ENCODE results near the gene TDRD3.

DNA sequence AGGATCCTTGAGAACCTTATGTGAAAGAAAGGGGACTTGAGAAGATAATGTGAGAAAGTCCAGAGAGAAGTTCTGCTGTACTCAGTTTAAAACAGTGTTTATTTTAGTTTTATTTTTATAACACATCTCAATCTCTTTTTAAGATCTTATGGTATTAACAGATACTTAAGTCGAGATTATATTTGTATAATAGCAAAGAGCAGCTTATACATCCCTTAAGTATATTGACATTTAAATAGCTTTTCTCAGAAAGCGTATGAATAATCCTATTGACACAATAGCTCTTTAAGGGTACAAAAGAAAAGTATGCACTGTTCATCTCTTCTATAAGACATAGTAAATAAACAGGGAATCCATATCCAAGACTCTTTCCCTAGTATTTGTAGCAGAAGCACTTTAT is 42.2 kb downstream of the TDRD3 start:
- TF ChIP-seq, protein P1, sequence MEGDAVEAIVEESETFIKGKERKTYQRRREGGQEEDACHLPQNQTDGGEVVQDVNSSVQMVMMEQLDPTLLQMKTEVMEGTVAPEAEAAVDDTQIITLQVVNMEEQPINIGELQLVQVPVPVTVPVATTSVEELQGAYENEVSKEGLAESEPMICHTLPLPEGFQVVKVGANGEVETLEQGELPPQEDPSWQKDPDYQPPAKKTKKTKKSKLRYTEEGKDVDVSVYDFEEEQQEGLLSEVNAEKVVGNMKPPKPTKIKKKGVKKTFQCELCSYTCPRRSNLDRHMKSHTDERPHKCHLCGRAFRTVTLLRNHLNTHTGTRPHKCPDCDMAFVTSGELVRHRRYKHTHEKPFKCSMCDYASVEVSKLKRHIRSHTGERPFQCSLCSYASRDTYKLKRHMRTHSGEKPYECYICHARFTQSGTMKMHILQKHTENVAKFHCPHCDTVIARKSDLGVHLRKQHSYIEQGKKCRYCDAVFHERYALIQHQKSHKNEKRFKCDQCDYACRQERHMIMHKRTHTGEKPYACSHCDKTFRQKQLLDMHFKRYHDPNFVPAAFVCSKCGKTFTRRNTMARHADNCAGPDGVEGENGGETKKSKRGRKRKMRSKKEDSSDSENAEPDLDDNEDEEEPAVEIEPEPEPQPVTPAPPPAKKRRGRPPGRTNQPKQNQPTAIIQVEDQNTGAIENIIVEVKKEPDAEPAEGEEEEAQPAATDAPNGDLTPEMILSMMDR (IDR thresholded peaks at IDR 0.05), result no peak
- TF ChIP-seq POLR2A (IDR thresholded peaks at IDR 0.05), result no peak

All from esophagus squamous epithelium (tissue), 4 donors.